GM18502 (cell line): ENCODE data around the gene LCORL.
A peak's percentile ranks its signal among the peaks of the same experiment; 100 is the strongest.

Source experiments
- ATAC-seq: cut with Tn5 transposase; IDR thresholded peaks from one replicate; pipeline ENCODE4 v1.9.1; 2021; ENCODE audit warnings: mild to moderate bottlenecking; ENCODE audit not compliant: unreplicated experiment, poor library complexity

The LCORL gene

GRCh38 chr4:17797808-17798207, 223.7 kb downstream of the LCORL start:
- ATAC-seq, result peak; percentile 45

- no peak for ATAC-seq
Observed at GRCh38 chr4:17794730-17795129, 226.8 kb downstream of the LCORL start.
